B cell (primary cell): ENCODE measurements around the gene DACT1.

Source experiments
- CTCF ChIP-seq: fragments of 200-600 bp; IDR thresholded peaks from one replicate; pipeline ENCODE4 v1.8.0; 2022; ENCODE audit warnings: antibody characterized with exemption, mild to moderate bottlenecking
- EZH2 ChIP-seq: IDR thresholded peaks from 2 replicates; pipeline ENCODE4 v1.6.1; 2012; ENCODE audit warnings: borderline replicate concordance, low read depth, mild to moderate bottlenecking, moderate library complexity, low read length; ENCODE audit not compliant: insufficient read depth, poor library complexity, severe bottlenecking

- TF ChIP-seq CTCF = no peak
- no peak for TF ChIP-seq EZH2
Observed at GRCh38 chr14:58659061-58659460, 21.3 kb downstream of the DACT1 start.
